ENCODE results near the gene UTP20.
"Not testable (repeated sequence)": the region's sequence is repeated elsewhere in the genome, so short reads cannot be mapped to it uniquely, and the experiment has no call there.

Gene UTP20

GRCh38 chr12:101327051-101327450 is 47.1 kb downstream of the UTP20 start:
- no peak for DNase-seq (ENCODE audit: low read depth, low spot score)

GRCh38 chr12:101327546-101327945 is 47.6 kb downstream of the UTP20 start:
- no peak for DNase-seq (ENCODE audit: low read depth, low spot score)

- no peak for DNase-seq (ENCODE audit: low read depth, low spot score)
These were observed 49.0 kb downstream of the UTP20 start for GRCh38 chr12:101328917-101329316.

- DNase-seq (ENCODE audit: low read depth, low spot score) = no peak
These were observed 50.7 kb downstream of the UTP20 start for GRCh38 chr12:101330631-101331030.

- no peak for DNase-seq (ENCODE audit: low read depth, low spot score)
These were observed 56.5 kb downstream of the UTP20 start for GRCh38 chr12:101336437-101336836.

- DNase-seq (ENCODE audit: low read depth, low spot score) = no peak
These were observed 58.2 kb downstream of the UTP20 start for GRCh38 chr12:101338087-101338486.

- DNase-seq (ENCODE audit: low read depth, low spot score) = no peak
These were observed 64.0 kb downstream of the UTP20 start for GRCh38 chr12:101343893-101344292.

- DNase-seq (ENCODE audit: low read depth, low spot score) = no peak
These were observed 71.8 kb downstream of the UTP20 start for GRCh38 chr12:101351682-101352081.

- no peak for DNase-seq (ENCODE audit: low read depth, low spot score)
These were observed 76.9 kb downstream of the UTP20 start for GRCh38 chr12:101356794-101357193.

- no peak for DNase-seq (ENCODE audit: low read depth, low spot score)
These were observed 81.5 kb downstream of the UTP20 start for GRCh38 chr12:101361455-101361854.

- DNase-seq (ENCODE audit: low read depth, low spot score) = no peak
These were observed 88.1 kb downstream of the UTP20 start for GRCh38 chr12:101368016-101368415.

GRCh38 chr12:101372431-101372830 is 92.5 kb downstream of the UTP20 start:
- no peak for DNase-seq (ENCODE audit: low read depth, low spot score)

GRCh38 chr12:101375573-101375972 is 95.7 kb downstream of the UTP20 start:
- DNase-seq (ENCODE audit: low read depth, low spot score) = no peak

- DNase-seq (ENCODE audit: low read depth, low spot score) = no peak
These were observed 99.2 kb downstream of the UTP20 start for GRCh38 chr12:101379149-101379548.

- DNase-seq (ENCODE audit: low read depth, low spot score) = not testable (repeated sequence)
These were observed 111.3 kb downstream of the UTP20 start for GRCh38 chr12:101391181-101391580.

- DNase-seq (ENCODE audit: low read depth, low spot score) = no peak
These were observed 127.1 kb downstream of the UTP20 start for GRCh38 chr12:101407049-101407435.

GRCh38 chr12:101407436-101408345 is 127.8 kb downstream of the UTP20 start, which contains the start of gene ARL1:
ARL1 (minus strand) TSS chr12:101407772; CDS start chr12:101407645, 127 bp downstream.
- DNase-seq (ENCODE audit: low read depth, low spot score) = no peak

GRCh38 chr12:101410169-101410568 is 130.3 kb downstream of the UTP20 start:
- DNase-seq (ENCODE audit: low read depth, low spot score) = not testable (repeated sequence)

- DNase-seq (ENCODE audit: low read depth, low spot score) = no peak
These were observed 134.7 kb downstream of the UTP20 start for GRCh38 chr12:101414533-101415119.

- no peak for DNase-seq (ENCODE audit: low read depth, low spot score)
These were observed 135.3 kb downstream of the UTP20 start for GRCh38 chr12:101415228-101415627.

- DNase-seq (ENCODE audit: low read depth, low spot score) = not testable (repeated sequence)
These were observed 142.2 kb downstream of the UTP20 start for GRCh38 chr12:101422066-101422465.

GRCh38 chr12:101424620-101425019 is 144.7 kb downstream of the UTP20 start:
- no peak for DNase-seq (ENCODE audit: low read depth, low spot score)

- DNase-seq (ENCODE audit: low read depth, low spot score) = no peak
These were observed 150.6 kb downstream of the UTP20 start for GRCh38 chr12:101430456-101430855.

Measured in iPS DF 19.7 (cell line).